DMS79 (cell line): ENCODE data around the gene C2orf92.
"Not testable (repeated sequence)": the region's sequence is repeated elsewhere in the genome, so short reads cannot be mapped to it uniquely, and the experiment has no call there.

Experiments
- DNase-seq: peaks from one replicate; lab custom pipeline; 2025; lab: John Stamatoyannopoulos, UW

C2orf92 gene

GRCh38 chr2:97693476-97693875 is 24.0 kb downstream of the C2orf92 start:
- DNase-seq = no peak

GRCh38 chr2:97695744-97696143 is 26.2 kb downstream of the C2orf92 start:
- no peak for DNase-seq

GRCh38 chr2:97697252-97698235 is 28.0 kb downstream of the C2orf92 start:
- DNase-seq = peak; percentile 60

- DNase-seq = no peak
These were observed 29.0 kb downstream of the C2orf92 start for GRCh38 chr2:97698530-97698929.

- DNase-seq = peak; percentile 12
These were observed 30.4 kb downstream of the C2orf92 start for GRCh38 chr2:97699765-97700444.

- DNase-seq = no peak
These were observed 31.7 kb downstream of the C2orf92 start for GRCh38 chr2:97701186-97701585.

GRCh38 chr2:97701851-97702465 is 32.4 kb downstream of the C2orf92 start:
- DNase-seq = no peak

GRCh38 chr2:97702731-97703470 is 33.4 kb downstream of the C2orf92 start:
- no peak for DNase-seq

- no peak for DNase-seq
These were observed 34.2 kb downstream of the C2orf92 start for GRCh38 chr2:97703741-97704140.

- no peak for DNase-seq
These were observed 35.5 kb downstream of the C2orf92 start for GRCh38 chr2:97704989-97705388.

GRCh38 chr2:97706112-97706511 is 36.6 kb downstream of the C2orf92 start:
- DNase-seq = no peak

GRCh38 chr2:97706708-97707345 is 37.3 kb downstream of the C2orf92 start:
- DNase-seq = no peak

- no peak for DNase-seq
These were observed 38.0 kb downstream of the C2orf92 start for GRCh38 chr2:97707362-97708047.

GRCh38 chr2:97708048-97708380 is 38.5 kb downstream of the C2orf92 start:
- no peak for DNase-seq

GRCh38 chr2:97708608-97709007 is 39.1 kb downstream of the C2orf92 start:
- DNase-seq = no peak

- DNase-seq = no peak
These were observed 41.8 kb downstream of the C2orf92 start for GRCh38 chr2:97711394-97711711.

- not testable (repeated sequence) for DNase-seq
These were observed 42.7 kb downstream of the C2orf92 start for GRCh38 chr2:97712175-97712574.

GRCh38 chr2:97712693-97713295 is 43.3 kb downstream of the C2orf92 start:
- no peak for DNase-seq

- no peak for DNase-seq
These were observed 44.0 kb downstream of the C2orf92 start, which contains the start of gene ZAP70 for GRCh38 chr2:97713296-97714083. Gene ZAP70 (plus strand): TSS chr2:97713576. CDS start chr2:97724037, 10,461 bp downstream.
